K562 treated with DMSO at 1 percent for 48 hours (cell line): ENCODE results near the gene POTEG. TPM values are rescaled to one million over a fixed set of nuclear protein-coding genes. Genes with fewer than 3 reads are reported as not detected.

Experiments used
- total RNA-seq: library from RNA; unstranded; fragments of 300-600 nt; gene quantifications from 2 replicates; pipeline ENCODE4 v1.2.3, GENCODE V29; 2022; ENCODE audit warnings: low replicate concordance; ENCODE audit errors: extremely low read depth

Gene POTEG
- total RNA-seq = not detected in 2 replicates

GRCh38 chr14:19434241-19434640 is at the start of gene POTEG:
Gene POTEG (minus strand): TSS chr14:19434341. CDS start chr14:19434289, 52 bp downstream.

